Esophagus squamous epithelium (tissue), 4 donors: ENCODE results near the gene NAA16.

Source experiments
- CTCF ChIP-seq, 6 experiments: fragments of 450-650 bp in 4 of 6; fragments of 200-600 bp in 2 of 6; sonication (generic) in 2 of 6; IDR thresholded peaks; one replicate each; pipeline ENCODE4 v1.5.1; 2016 to 2019; ENCODE audit warnings: antibody characterized with exemption in 6 of 6, mild to moderate bottlenecking in 4 of 6, moderate library complexity in 4 of 6
- POLR2A ChIP-seq, 4 donors: fragments of 450-650 bp; IDR thresholded peaks; one replicate each; pipeline ENCODE4 v1.6.1; 2017; ENCODE audit warnings: antibody characterized with exemption in 4 of 4, mild to moderate bottlenecking in 4 of 4, moderate library complexity in 3 of 4

DNA sequence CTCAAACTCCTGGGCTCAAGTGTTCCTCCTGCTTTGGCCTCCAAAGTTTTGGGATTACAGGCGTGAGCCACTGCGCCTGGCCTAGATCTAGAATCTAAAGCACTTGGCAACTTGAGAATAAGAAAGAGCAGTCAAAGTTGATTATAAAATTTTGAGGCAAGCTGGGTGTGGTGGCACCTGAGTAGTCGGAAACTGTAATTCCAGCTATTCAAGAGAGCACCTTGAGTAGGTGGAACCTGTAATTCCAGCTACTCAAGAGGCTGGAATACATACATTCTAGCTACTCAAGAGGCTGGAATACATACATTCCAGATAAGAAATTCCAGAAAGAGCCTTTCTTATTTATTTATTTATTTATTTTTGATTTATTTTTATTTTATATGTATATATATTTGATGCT is 8.3 kb upstream of the NAA16 start:
- no peak for TF ChIP-seq POLR2A (IDR thresholded peaks at IDR 0.05)
- no peak for TF ChIP-seq CTCF (IDR thresholded peaks at IDR 0.05)
